HCT116 (cell line): ENCODE results near the gene TFF1.

Source experiments
- EZH2 ChIP-seq: fragments of 200-600 bp; sonication (generic); IDR thresholded peaks from 2 replicates; pipeline ENCODE4 v1.6.1; 2017; ENCODE audit warnings: antibody characterized with exemption, mixed run types
- JUND ChIP-seq: IDR thresholded peaks from 2 replicates; pipeline ENCODE4 v1.6.1; 2012
- POLR2A ChIP-seq: IDR thresholded peaks from 2 replicates; pipeline ENCODE4 v1.7.0; 2011; ENCODE audit warnings: borderline replicate concordance; ENCODE audit not compliant: insufficient read depth, insufficient read length; ENCODE audit errors: extremely low read depth
- TCF7L2 ChIP-seq: IDR thresholded peaks from 2 replicates; pipeline ENCODE4 v1.7.0; 2011; ENCODE audit warnings: borderline replicate concordance, inconsistent platforms; ENCODE audit not compliant: insufficient read depth, insufficient read length; ENCODE audit errors: extremely low read depth
- TF ChIP-seq, protein P1 (sequence below), 3 experiments: fragments of 200-600 bp in 1 of 3; sonication (generic) in 1 of 3; IDR thresholded peaks in 2 of 3; conservative IDR thresholded peaks in 1 of 3; 2 replicates each; pipeline ENCODE4 v1.5.1; 2012 to 2017; ENCODE audit warnings: low read depth in 2 of 3, low read length in 2 of 3, antibody characterized with exemption in 1 of 3, borderline replicate concordance in 1 of 3, control low read depth in 1 of 3, mild to moderate bottlenecking in 1 of 3, mixed read lengths in 1 of 3, mixed run types in 1 of 3, moderate library complexity in 1 of 3; ENCODE audit not compliant: insufficient read depth in 1 of 3
- TF ChIP-seq, protein P2 (sequence below): IDR thresholded peaks from 2 replicates; pipeline ENCODE4 v1.6.1; 2012
- TF ChIP-seq, protein P3 (sequence below): IDR thresholded peaks from 2 replicates; pipeline ENCODE4 v1.6.1; 2012; ENCODE audit warnings: low read depth

DNA sequence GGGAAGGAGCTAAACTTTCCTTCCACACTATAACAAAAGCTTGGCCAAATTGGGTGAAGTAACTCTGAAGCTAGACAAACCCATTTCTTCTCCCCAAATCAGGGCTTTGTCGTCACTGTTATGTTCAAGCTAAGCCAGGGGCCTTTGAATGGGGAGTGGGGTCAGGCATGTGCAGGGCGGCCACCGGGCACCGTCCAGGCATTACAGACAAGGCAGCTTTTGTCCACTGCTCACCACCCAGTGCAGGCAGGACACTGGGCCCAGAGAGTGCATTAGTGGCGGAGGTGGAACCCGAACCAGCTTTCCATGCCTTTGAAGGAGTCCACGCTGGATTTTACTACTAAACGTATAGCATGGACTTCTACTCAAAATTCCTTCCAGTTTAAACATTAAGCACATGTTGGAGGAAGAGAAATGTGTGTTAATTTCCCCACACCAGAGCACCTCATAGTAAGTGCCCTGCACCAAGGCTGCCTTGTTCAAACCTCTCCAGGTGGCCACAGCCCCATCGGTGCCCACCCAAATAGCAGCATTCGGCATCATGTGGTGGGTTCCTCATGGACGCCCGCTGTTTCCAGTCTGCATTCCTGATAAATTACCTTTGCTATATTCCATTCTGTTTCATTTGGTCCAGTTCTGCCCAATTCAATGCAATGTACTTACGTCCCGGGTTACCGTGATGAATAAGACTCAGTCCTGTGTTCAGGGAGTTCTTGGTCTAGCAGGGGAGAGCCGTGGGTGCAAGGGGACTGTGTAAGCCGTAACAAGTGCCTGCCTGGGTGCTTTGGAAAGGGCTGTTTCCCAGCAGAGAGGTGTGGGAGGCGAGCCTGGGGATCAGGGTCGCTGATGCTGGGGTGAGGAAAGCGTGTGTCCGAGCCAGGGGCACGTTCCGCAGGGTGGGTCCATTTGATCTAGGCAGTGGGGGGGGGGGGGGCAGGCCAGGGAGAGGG lies 39.0 kb upstream of the TFF1 start:
- TF ChIP-seq, protein P1, sequence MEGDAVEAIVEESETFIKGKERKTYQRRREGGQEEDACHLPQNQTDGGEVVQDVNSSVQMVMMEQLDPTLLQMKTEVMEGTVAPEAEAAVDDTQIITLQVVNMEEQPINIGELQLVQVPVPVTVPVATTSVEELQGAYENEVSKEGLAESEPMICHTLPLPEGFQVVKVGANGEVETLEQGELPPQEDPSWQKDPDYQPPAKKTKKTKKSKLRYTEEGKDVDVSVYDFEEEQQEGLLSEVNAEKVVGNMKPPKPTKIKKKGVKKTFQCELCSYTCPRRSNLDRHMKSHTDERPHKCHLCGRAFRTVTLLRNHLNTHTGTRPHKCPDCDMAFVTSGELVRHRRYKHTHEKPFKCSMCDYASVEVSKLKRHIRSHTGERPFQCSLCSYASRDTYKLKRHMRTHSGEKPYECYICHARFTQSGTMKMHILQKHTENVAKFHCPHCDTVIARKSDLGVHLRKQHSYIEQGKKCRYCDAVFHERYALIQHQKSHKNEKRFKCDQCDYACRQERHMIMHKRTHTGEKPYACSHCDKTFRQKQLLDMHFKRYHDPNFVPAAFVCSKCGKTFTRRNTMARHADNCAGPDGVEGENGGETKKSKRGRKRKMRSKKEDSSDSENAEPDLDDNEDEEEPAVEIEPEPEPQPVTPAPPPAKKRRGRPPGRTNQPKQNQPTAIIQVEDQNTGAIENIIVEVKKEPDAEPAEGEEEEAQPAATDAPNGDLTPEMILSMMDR (IDR thresholded peaks at IDR 0.05 in 2 of 3, conservative IDR thresholded peaks at IDR 0.05 in 1 of 3; ENCODE audit: borderline replicate concordance in 1 of 3, insufficient read depth in 1 of 3, low read depth in 2 of 3, low read length in 2 of 3), result no peak
- TF ChIP-seq POLR2A, result no peak
- TF ChIP-seq, protein P2, sequence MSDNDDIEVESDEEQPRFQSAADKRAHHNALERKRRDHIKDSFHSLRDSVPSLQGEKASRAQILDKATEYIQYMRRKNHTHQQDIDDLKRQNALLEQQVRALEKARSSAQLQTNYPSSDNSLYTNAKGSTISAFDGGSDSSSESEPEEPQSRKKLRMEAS, result no peak
- TF ChIP-seq TCF7L2, result no peak
- no peak for TF ChIP-seq EZH2
- TF ChIP-seq JUND, result no peak
- TF ChIP-seq, protein P3, sequence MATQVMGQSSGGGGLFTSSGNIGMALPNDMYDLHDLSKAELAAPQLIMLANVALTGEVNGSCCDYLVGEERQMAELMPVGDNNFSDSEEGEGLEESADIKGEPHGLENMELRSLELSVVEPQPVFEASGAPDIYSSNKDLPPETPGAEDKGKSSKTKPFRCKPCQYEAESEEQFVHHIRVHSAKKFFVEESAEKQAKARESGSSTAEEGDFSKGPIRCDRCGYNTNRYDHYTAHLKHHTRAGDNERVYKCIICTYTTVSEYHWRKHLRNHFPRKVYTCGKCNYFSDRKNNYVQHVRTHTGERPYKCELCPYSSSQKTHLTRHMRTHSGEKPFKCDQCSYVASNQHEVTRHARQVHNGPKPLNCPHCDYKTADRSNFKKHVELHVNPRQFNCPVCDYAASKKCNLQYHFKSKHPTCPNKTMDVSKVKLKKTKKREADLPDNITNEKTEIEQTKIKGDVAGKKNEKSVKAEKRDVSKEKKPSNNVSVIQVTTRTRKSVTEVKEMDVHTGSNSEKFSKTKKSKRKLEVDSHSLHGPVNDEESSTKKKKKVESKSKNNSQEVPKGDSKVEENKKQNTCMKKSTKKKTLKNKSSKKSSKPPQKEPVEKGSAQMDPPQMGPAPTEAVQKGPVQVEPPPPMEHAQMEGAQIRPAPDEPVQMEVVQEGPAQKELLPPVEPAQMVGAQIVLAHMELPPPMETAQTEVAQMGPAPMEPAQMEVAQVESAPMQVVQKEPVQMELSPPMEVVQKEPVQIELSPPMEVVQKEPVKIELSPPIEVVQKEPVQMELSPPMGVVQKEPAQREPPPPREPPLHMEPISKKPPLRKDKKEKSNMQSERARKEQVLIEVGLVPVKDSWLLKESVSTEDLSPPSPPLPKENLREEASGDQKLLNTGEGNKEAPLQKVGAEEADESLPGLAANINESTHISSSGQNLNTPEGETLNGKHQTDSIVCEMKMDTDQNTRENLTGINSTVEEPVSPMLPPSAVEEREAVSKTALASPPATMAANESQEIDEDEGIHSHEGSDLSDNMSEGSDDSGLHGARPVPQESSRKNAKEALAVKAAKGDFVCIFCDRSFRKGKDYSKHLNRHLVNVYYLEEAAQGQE, result no peak
